Neural cell (in vitro differentiated cells): Measurements from ENCODE around the gene SSR3. TPM values are rescaled to one million over a fixed set of nuclear protein-coding genes. Genes with fewer than 3 reads are reported as not detected.

ENCODE experiments used
- H2AFZ ChIP-seq: fragments of 200-600, 300-800 bp; sonication (generic), shearing (Covaris generic); 2 replicates; pipeline ENCODE4 v1.6.0; 2014; ENCODE audit warnings: low read depth, mild to moderate bottlenecking, antibody characterized with exemption, low read length, moderate library complexity
- H3F3A ChIP-seq: fragments of 200-600 bp; shearing (Covaris generic); 2 replicates; pipeline ENCODE4 v1.6.1; 2016; ENCODE audit warnings: mild to moderate bottlenecking, moderate library complexity, mixed read lengths, antibody characterized with exemption, low read length; ENCODE audit not compliant: insufficient read depth, poor library complexity, severe bottlenecking
- H3K27ac ChIP-seq: fragments of 200-600, 300-800 bp; sonication (generic), shearing (Covaris generic); 2 replicates; pipeline ENCODE4 v1.5.1; 2014; ENCODE audit warnings: mild to moderate bottlenecking, low read length, moderate library complexity
- H3K27me3 ChIP-seq: fragments of 300-800, 200-600 bp; sonication (generic), shearing (Covaris generic); 2 replicates; pipeline ENCODE4 v1.6.0; 2014; ENCODE audit warnings: mild to moderate bottlenecking, low read depth, low read length, moderate library complexity; ENCODE audit not compliant: insufficient read depth
- H3K36me3 ChIP-seq: fragments of 300-800, 200-600 bp; sonication (generic), shearing (Covaris generic); 2 replicates; pipeline ENCODE4 v1.5.1; 2014; ENCODE audit warnings: mild to moderate bottlenecking, antibody characterized with exemption, low read length, moderate library complexity; ENCODE audit not compliant: insufficient read depth
- H3K4me2 ChIP-seq: fragments of 300-800, 200-600 bp; sonication (generic), shearing (Covaris generic); 2 replicates; pipeline ENCODE4 v1.6.0; 2014; ENCODE audit warnings: mild to moderate bottlenecking, low read length
- H3K4me3 ChIP-seq: fragments of 300-800, 200-600 bp; sonication (generic), shearing (Covaris generic); 2 replicates; pipeline ENCODE4 v1.5.1; 2014; ENCODE audit warnings: mild to moderate bottlenecking, low read length, moderate library complexity
- H3K79me2 ChIP-seq: fragments of 200-600 bp; shearing (Covaris generic); replicated peaks from 2 replicates; pipeline ENCODE4 v1.6.0; 2014; ENCODE audit warnings: mild to moderate bottlenecking, low read length, moderate library complexity; ENCODE audit not compliant: insufficient read depth
- H3K9ac ChIP-seq: fragments of 300-800, 200-600 bp; sonication (generic), shearing (Covaris generic); 2 replicates; pipeline ENCODE4 v1.6.1; 2016; ENCODE audit warnings: mild to moderate bottlenecking, low read length, mixed read lengths
- H3K9me2 ChIP-seq: fragments of 200-600 bp; shearing (Covaris generic); 2 replicates; pipeline ENCODE4 v1.6.1; 2016; ENCODE audit warnings: mild to moderate bottlenecking, low read length, mixed read lengths; ENCODE audit not compliant: insufficient read depth
- H3K9me3 ChIP-seq: fragments of 200-600, 300-800 bp; sonication (generic), shearing (Covaris generic); 2 replicates; pipeline ENCODE4 v1.6.1; 2016; ENCODE audit warnings: mild to moderate bottlenecking, mixed run types, low read length, moderate library complexity, mixed read lengths
- H4K20me1 ChIP-seq: fragments of 200-600 bp; shearing (Covaris generic); 2 replicates; pipeline ENCODE4 v1.6.1; 2016; ENCODE audit warnings: mild to moderate bottlenecking, mixed run types; ENCODE audit not compliant: insufficient read depth
- CTCF ChIP-seq: fragments of 450-650 bp; IDR thresholded peaks from 2 replicates; pipeline ENCODE4 v1.5.1; 2014; ENCODE audit warnings: antibody characterized with exemption, mild to moderate bottlenecking, moderate library complexity; ENCODE audit not compliant: poor library complexity, severe bottlenecking
- EP300 ChIP-seq: fragments of 450-650 bp; conservative IDR thresholded peaks from 2 replicates; pipeline ENCODE4 v1.6.1; 2014; ENCODE audit warnings: antibody characterized with exemption, mild to moderate bottlenecking, moderate library complexity; ENCODE audit not compliant: poor library complexity, severe bottlenecking
- EZH2 ChIP-seq: fragments of 200-600, 300-800 bp; shearing (Covaris generic), sonication (generic); IDR thresholded peaks from 2 replicates; pipeline ENCODE4 v1.6.1; 2014; ENCODE audit warnings: antibody characterized with exemption, low read length, borderline replicate concordance, mild to moderate bottlenecking; ENCODE audit not compliant: insufficient read depth, poor library complexity, severe bottlenecking
- MXI1 ChIP-seq: fragments of 450-650 bp; conservative IDR thresholded peaks from 2 replicates; pipeline ENCODE4 v1.6.1; 2014; ENCODE audit warnings: antibody characterized with exemption, mild to moderate bottlenecking; ENCODE audit not compliant: poor library complexity, severe bottlenecking
- POLR2AphosphoS5 ChIP-seq: IDR thresholded peaks from 2 replicates; pipeline ENCODE4 v1.6.1; 2012
- RAD21 ChIP-seq: fragments of 450-650 bp; conservative IDR thresholded peaks from 2 replicates; pipeline ENCODE4 v1.6.1; 2014; ENCODE audit warnings: antibody characterized with exemption, mild to moderate bottlenecking, moderate library complexity
- REST ChIP-seq: IDR thresholded peaks from 2 replicates; pipeline ENCODE4 v1.6.1; 2012; ENCODE audit warnings: borderline replicate concordance
- SMC3 ChIP-seq: fragments of 450-650 bp; conservative IDR thresholded peaks from 2 replicates; pipeline ENCODE4 v1.6.1; 2014; ENCODE audit warnings: antibody characterized with exemption, mild to moderate bottlenecking, moderate library complexity; ENCODE audit not compliant: poor library complexity
- TAF1 ChIP-seq: IDR thresholded peaks from 2 replicates; pipeline ENCODE4 v1.6.1; 2012; ENCODE audit warnings: low read depth
- polyA plus RNA-seq: library from polyadenylated mRNA; depleted of rRNA; stranded (reverse); fragments of >200 nt; gene quantifications from 2 replicates; pipeline ENCODE4 v1.2.3, GENCODE V29; 2014

The SSR3 gene
- polyA plus RNA-seq, 1 donor from 2014 or later = 85.6 TPM

- H3K27ac ChIP-seq = no peak overlapping the region
- no peak overlapping the region for H3K4me3 ChIP-seq
- no peaks in the 10 kb centered on the region for H3K36me3 ChIP-seq
- no peak overlapping the region for H2AFZ ChIP-seq
- H3K79me2 ChIP-seq = no peaks in the 10 kb centered on the region
- H3K27me3 ChIP-seq = no peaks in the 10 kb centered on the region
- no peak overlapping the region for H3K4me2 ChIP-seq
- no peak overlapping the region for H3K9ac ChIP-seq
- no peaks in the 10 kb centered on the region for H3K9me2 ChIP-seq
- H3F3A ChIP-seq = no peaks in the 10 kb centered on the region
- H4K20me1 ChIP-seq = no peaks in the 10 kb centered on the region
- no peak for TF ChIP-seq RAD21
- TF ChIP-seq EZH2 = no peak
- TF ChIP-seq REST = no peak
- no peak for TF ChIP-seq TAF1
- TF ChIP-seq MXI1 = no peak
- no peak for TF ChIP-seq POLR2AphosphoS5
- TF ChIP-seq SMC3 = no peak
- H3K9me3 ChIP-seq = no peaks in the 10 kb centered on the region
Observed at GRCh38 chr3:156525808-156526207, 29.1 kb downstream of the SSR3 start.

- no peaks in the 10 kb centered on the region for H4K20me1 ChIP-seq
- TF ChIP-seq RAD21 (no peak), EZH2 (no peak), SMC3 (no peak), CTCF (no peak), REST (no peak), TAF1 (no peak), EP300 (no peak), MXI1 (no peak)
- H3K9ac ChIP-seq = no peak overlapping the region
- H3K36me3 ChIP-seq = no peaks in the 10 kb centered on the region
- H3K9me3 ChIP-seq = no peaks in the 10 kb centered on the region
- H3K4me2 ChIP-seq = no peak overlapping the region
- H3K79me2 ChIP-seq = no peaks in the 10 kb centered on the region
- no peaks in the 10 kb centered on the region for H3F3A ChIP-seq
- H3K27me3 ChIP-seq = no peaks in the 10 kb centered on the region
- no peak overlapping the region for H3K27ac ChIP-seq
- H2AFZ ChIP-seq = no peak overlapping the region
- no peaks in the 10 kb centered on the region for H3K9me2 ChIP-seq
- H3K4me3 ChIP-seq = no peak overlapping the region
Observed at GRCh38 chr3:156522673-156523072, 32.2 kb downstream of the SSR3 start.
